Ascending aorta (tissue), 2 donors: Measurements from ENCODE around the gene MCRS1. TPM values are rescaled to one million over a fixed set of nuclear protein-coding genes. Genes with fewer than 3 reads are reported as not detected.
"Not testable (repeated sequence)": the region's sequence is repeated elsewhere in the genome, so short reads cannot be mapped to it uniquely, and the experiment has no call there.

Experiments used
- DNase-seq, 2 donors: peaks; one replicate each; pipeline ENCODE4 v3.0.0-alpha.2; 2019; ENCODE audit warnings: low spot score in 2 of 2
- H3K27ac ChIP-seq, 2 donors: fragments of 200-600 bp; sonication (generic); one replicate each; pipeline ENCODE4 v1.5.1; 2016 to 2017; ENCODE audit warnings: mild to moderate bottlenecking in 1 of 2
- H3K27me3 ChIP-seq: fragments of 200-600 bp; sonication (generic); one replicate; pipeline ENCODE4 v1.5.1; 2017
- H3K36me3 ChIP-seq, 2 donors: fragments of 200-600 bp; sonication (generic); one replicate each; pipeline ENCODE4 v1.5.1; 2016
- H3K4me1 ChIP-seq, 2 donors: fragments of 200-600 bp; sonication (generic); one replicate each; pipeline ENCODE4 v1.5.1; 2016 to 2017; ENCODE audit warnings: mild to moderate bottlenecking in 1 of 2
- H3K4me3 ChIP-seq, 2 donors: fragments of 200-600 bp; sonication (generic); one replicate each; pipeline ENCODE4 v1.5.1; 2016 to 2017; ENCODE audit warnings: mild to moderate bottlenecking in 1 of 2
- H3K9me3 ChIP-seq, 2 donors: fragments of 200-600 bp; sonication (generic); one replicate each; pipeline ENCODE4 v1.5.1; 2016
- CTCF ChIP-seq, 3 experiments: fragments of 200-600 bp in 2 of 3; fragments of 450-650 bp in 1 of 3; sonication (generic) in 2 of 3; IDR thresholded peaks; one replicate each; pipeline ENCODE4 v1.5.1; 2016 to 2019; ENCODE audit warnings: antibody characterized with exemption in 3 of 3, mild to moderate bottlenecking in 1 of 3, moderate library complexity in 1 of 3
- intact Hi-C: fragments of 100-400 bp; cut with DNase I; formaldehyde crosslinking; loops from one replicate; pipeline ENCODE4 v1.15.1; 2023
- total RNA-seq: library from RNA; depleted of rRNA; stranded (reverse); fragments of >200 nt; gene quantifications from one replicate; pipeline ENCODE4 v1.1.0, GENCODE V29; 2016

MCRS1 gene
- total RNA-seq, 1 donor from 2014 or later: 66.8 TPM

GRCh38 chr12:49535921-49536525, 31.9 kb downstream of the MCRS1 start:
- no peaks in the 10 kb centered on the region for H3K36me3 ChIP-seq
- H3K4me1 ChIP-seq: peaks cover 0 to 9% of the 10 kb centered on the region in 2 donors
- H3K4me3 ChIP-seq: no peak overlapping the region
- H3K27ac ChIP-seq: no peak overlapping the region
- H3K9me3 ChIP-seq: no peaks in the 10 kb centered on the region
- DNase-seq: no peak
- no peak for TF ChIP-seq CTCF (IDR thresholded peaks at IDR 0.05)
- intact Hi-C loops: no loop called here
- peaks cover 5% of the 10 kb centered on the region for H3K27me3 ChIP-seq

DNA sequence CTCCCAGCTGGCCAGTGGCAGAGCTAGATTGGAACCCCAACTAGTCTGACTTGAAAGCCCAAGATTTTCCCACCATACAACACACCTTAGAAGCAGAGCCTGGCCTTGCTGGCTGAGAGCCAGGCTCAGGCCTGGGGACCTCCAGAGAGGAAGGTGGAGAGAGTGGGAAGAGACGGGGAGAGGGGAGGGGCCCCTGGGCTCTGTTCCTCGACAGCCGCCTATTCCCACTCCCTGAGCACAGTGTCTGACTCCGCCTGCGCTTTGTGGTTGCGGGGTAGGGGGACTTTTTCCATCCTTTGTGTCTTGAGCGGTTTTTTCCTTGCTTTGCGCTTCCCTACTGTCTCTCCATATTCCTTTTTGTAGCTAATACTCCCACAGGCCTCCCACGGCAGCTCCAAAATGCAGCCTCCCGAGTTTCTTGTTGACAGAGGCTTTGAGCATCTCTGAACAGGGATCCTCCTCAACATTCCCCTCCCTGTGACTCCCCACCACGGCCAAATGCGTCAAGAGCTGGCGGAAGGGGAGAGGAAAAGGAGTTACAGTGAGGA, 33.1 kb downstream of the MCRS1 start:
- no peak for TF ChIP-seq CTCF (IDR thresholded peaks at IDR 0.05)
- peaks cover 5% of the 10 kb centered on the region for H3K27me3 ChIP-seq
- intact Hi-C loops: no loop called here
- DNase-seq: no peak
- no peak overlapping the region for H3K4me3 ChIP-seq
- no peaks in the 10 kb centered on the region for H3K36me3 ChIP-seq
- H3K9me3 ChIP-seq: no peaks in the 10 kb centered on the region
- H3K4me1 ChIP-seq: peaks cover 0 to 9% of the 10 kb centered on the region in 2 donors
- no peak overlapping the region for H3K27ac ChIP-seq

- H3K4me1 ChIP-seq, intact Hi-C loops, DNase-seq, H3K36me3 ChIP-seq, H3K9me3 ChIP-seq, H3K27ac ChIP-seq, H3K27me3 ChIP-seq, H3K4me3 ChIP-seq: not testable (repeated sequence)
These were observed 33.8 kb downstream of the MCRS1 start for GRCh38 chr12:49534122-49534521.

- Histone ChIP-seq H3K4me3 (no peak overlapping the region), H3K27ac (no peak overlapping the region), H3K9me3 (no peaks in the 10 kb centered on the region), H3K4me1 (peaks cover 0 to 5% of the 10 kb centered on the region in 2 donors), H3K36me3 (no peaks in the 10 kb centered on the region), H3K27me3 (peaks cover 1% of the 10 kb centered on the region)
- intact Hi-C loops: no loop called here
- DNase-seq: no peak
- TF ChIP-seq CTCF (IDR thresholded peaks at IDR 0.05): no peak
These were observed 34.6 kb downstream of the MCRS1 start for GRCh38 chr12:49533331-49533730.

GRCh38 chr12:49531745-49532144, 36.2 kb downstream of the MCRS1 start:
- H3K4me3 ChIP-seq: no peak overlapping the region
- DNase-seq: no peak
- TF ChIP-seq CTCF (IDR thresholded peaks at IDR 0.05): no peak
- no peak overlapping the region for H3K27ac ChIP-seq
- no peaks in the 10 kb centered on the region for H3K4me1 ChIP-seq
- peaks cover 0 to 1% of the 10 kb centered on the region in 2 donors for H3K36me3 ChIP-seq
- H3K9me3 ChIP-seq: no peaks in the 10 kb centered on the region
- intact Hi-C loops: no loop called here
- H3K27me3 ChIP-seq: no peaks in the 10 kb centered on the region

GRCh38 chr12:49529414-49529813, 38.5 kb downstream of the MCRS1 start:
- intact Hi-C loops: no loop called here
- no peaks in the 10 kb centered on the region for H3K9me3 ChIP-seq
- no peak for DNase-seq
- no peak overlapping the region for H3K4me3 ChIP-seq
- H3K4me1 ChIP-seq: no peaks in the 10 kb centered on the region
- H3K36me3 ChIP-seq: peaks cover 13 to 24% of the 10 kb centered on the region in 2 donors
- no peaks in the 10 kb centered on the region for H3K27me3 ChIP-seq
- no peak overlapping the region for H3K27ac ChIP-seq
- no peak for TF ChIP-seq CTCF (IDR thresholded peaks at IDR 0.05)
